ENCODE measurements around the gene TMEM120B. TPM values are rescaled to one million over a fixed set of nuclear protein-coding genes. Genes with fewer than 3 reads are reported as not detected.

Gene TMEM120B
- total RNA-seq, 2 experiments from 2014 or later = 17.3 TPM

- ChIA-PET POLR2A (no interaction called here), CTCF (interaction anchor here (0.6 to 1.1 kb wide), 3 partner anchors 8 to 69 kb away, joined by 3 read pairs; no protein-coding TSS in a partner anchor)
These were observed 52.3 kb downstream of the TMEM120B start for GRCh38 chr12:121764808-121765207.

GRCh38 chr12:121765573-121765972 is 53.0 kb downstream of the TMEM120B start:
- ChIA-PET CTCF (interaction anchor here (0.9 to 1.5 kb wide), 2 partner anchors 12 to 46 kb away, joined by 3 read pairs; no protein-coding TSS in a partner anchor), POLR2A (no interaction called here)

- ChIA-PET CTCF (interaction anchor here (1.2 to 1.5 kb wide), 2 partner anchors 14 to 46 kb away, joined by 3 to 4 read pairs; no protein-coding TSS in a partner anchor), POLR2A (no interaction called here)
These were observed 53.9 kb downstream of the TMEM120B start for GRCh38 chr12:121766290-121767039.

GRCh38 chr12:121767525-121768016 is 55.0 kb downstream of the TMEM120B start:
- POLR2A ChIA-PET = no interaction called here
- CTCF ChIA-PET = interaction anchor here (1.1 to 1.2 kb wide), 2 partner anchors 13 to 27 kb away, joined by 4 read pairs; no protein-coding TSS in a partner anchor

GRCh38 chr12:121769297-121769830 is 56.8 kb downstream of the TMEM120B start:
- POLR2A ChIA-PET = no interaction called here
- CTCF ChIA-PET = interaction anchor here (1.5 kb wide), 1 partner anchor 25 kb away, joined by 7 read pairs; the partner anchor contains the start of gene RHOF

- POLR2A ChIA-PET = no interaction called here
- CTCF ChIA-PET = interaction anchor here (0.9 to 1.5 kb wide), 2 partner anchors 24 to 74 kb away, joined by 4 to 7 read pairs; partner anchors contain the start of gene RHOF
These were observed 57.3 kb downstream of the TMEM120B start for GRCh38 chr12:121769831-121770301.

GRCh38 chr12:121770388-121770787 is 57.8 kb downstream of the TMEM120B start:
- POLR2A ChIA-PET = no interaction called here
- CTCF ChIA-PET = interaction anchor here (0.9 to 1.5 kb wide), 2 partner anchors 24 to 74 kb away, joined by 4 to 7 read pairs; partner anchors contain the start of gene RHOF

- CTCF ChIA-PET = interaction anchor here (0.9 kb wide), 1 partner anchor 75 kb away, joined by 4 read pairs; no protein-coding TSS in a partner anchor
- POLR2A ChIA-PET = no interaction called here
These were observed 58.5 kb downstream of the TMEM120B start for GRCh38 chr12:121770813-121771625.

- ChIA-PET POLR2A (interaction anchor here (0.5 kb wide), 1 partner anchor 183 kb away, joined by 3 read pairs; no protein-coding TSS in a partner anchor), CTCF (interaction anchor here (0.5 to 27.0 kb wide), 19 partner anchors 9 to 236 kb away, joined by 3 to 826 read pairs (median 4); partner anchors contain the start of genes RHOF, SETD1B and TMEM120B)
These were observed 60.6 kb downstream of the TMEM120B start for GRCh38 chr12:121773011-121773777.

GRCh38 chr12:121774968-121775474 is 62.5 kb downstream of the TMEM120B start:
- POLR2A ChIA-PET = interaction anchor here (0.6 to 0.8 kb wide), 2 partner anchors 12 to 63 kb away, joined by 3 read pairs; partner anchors contain the start of gene TMEM120B
- CTCF ChIA-PET = interaction anchor here (0.6 to 27.0 kb wide), 6 partner anchors 9 to 280 kb away, joined by 3 to 826 read pairs (median 4); partner anchors contain the start of genes PSMD9, RHOF and SETD1B

GRCh38 chr12:121775501-121775900 is 62.9 kb downstream of the TMEM120B start:
- CTCF ChIA-PET = interaction anchor here (0.6 to 27.0 kb wide), 6 partner anchors 25 to 280 kb away, joined by 3 to 826 read pairs (median 5); partner anchors contain the start of genes PSMD9, RHOF and SETD1B
- POLR2A ChIA-PET = interaction anchor here (0.8 kb wide), 1 partner anchor 63 kb away, joined by 3 read pairs; the partner anchor contains the start of gene TMEM120B

GRCh38 chr12:121776190-121777098 is 63.9 kb downstream of the TMEM120B start:
- ChIA-PET POLR2A (interaction anchor here (0.5 to 1.2 kb wide), 6 partner anchors 17 to 1457 kb away, joined by 3 to 6 read pairs (median 5); partner anchors contain the start of genes MPHOSPH9 and RHOF), CTCF (interaction anchor here (0.7 to 27.0 kb wide), 10 partner anchors 24 to 112 kb away, joined by 3 to 826 read pairs (median 4); partner anchors contain the start of genes PSMD9, RHOF, SETD1B and TMEM120B)

GRCh38 chr12:121778567-121779421 is 66.2 kb downstream of the TMEM120B start:
- CTCF ChIA-PET = interaction anchor here (0.7 to 27.0 kb wide), 3 partner anchors 14 to 71 kb away, joined by 3 to 826 read pairs (median 3); partner anchors contain the start of genes RHOF and SETD1B
- POLR2A ChIA-PET = interaction anchor here (0.6 to 0.9 kb wide), 3 partner anchors 11 to 67 kb away, joined by 3 to 4 read pairs (median 3); no protein-coding TSS in a partner anchor

- CTCF ChIA-PET = interaction anchor here (27.0 kb wide), 1 partner anchor 21 kb away, joined by 826 read pairs; the partner anchor contains the start of genes RHOF and SETD1B
These were observed 66.9 kb downstream of the TMEM120B start for GRCh38 chr12:121779422-121779895.

GRCh38 chr12:121780429-121780828 is 67.9 kb downstream of the TMEM120B start:
- ChIA-PET CTCF (interaction anchor here (0.6 to 27.0 kb wide), 4 partner anchors 13 to 809 kb away, joined by 3 to 826 read pairs (median 4); partner anchors contain the start of genes RHOF, SETD1B and TMEM120B), POLR2A (interaction anchor here (2.9 kb wide), 1 partner anchor 10 kb away, joined by 22 read pairs; no protein-coding TSS in a partner anchor)

More at GRCh38 chr12:121779422-121779895, 66.9 kb downstream of the TMEM120B start:
- POLR2A ChIA-PET = interaction anchor here (0.7 to 2.9 kb wide), 3 partner anchors 10 to 68 kb away, joined by 3 to 22 read pairs (median 4); no protein-coding TSS in a partner anchor
